Lower lobe of right lung (tissue), 2 donors: ENCODE data around the gene GRIN1. TPM values are rescaled to one million over a fixed set of nuclear protein-coding genes. Genes with fewer than 3 reads are reported as not detected.

Source experiments
- ATAC-seq, 2 donors: fragments of 200-7000 bp; cut with Tn5 transposase; one replicate each; pipeline ENCODE4 v1.9.1; 2020 to 2022; ENCODE audit warnings: mild to moderate bottlenecking in 2 of 2, moderate library complexity in 2 of 2
- DNase-seq: peaks from one replicate; pipeline ENCODE4 v3.0.0-alpha.2; 2020
- H3K27ac ChIP-seq: fragments of 200-600 bp; one replicate; pipeline ENCODE4 v1.8.0; 2022
- H3K27me3 ChIP-seq: fragments of 200-600 bp; one replicate; pipeline ENCODE4 v1.8.0; 2022; ENCODE audit warnings: low read depth
- H3K36me3 ChIP-seq: fragments of 200-600 bp; one replicate; pipeline ENCODE4 v1.8.0; 2022; ENCODE audit warnings: mild to moderate bottlenecking
- H3K4me1 ChIP-seq: fragments of 200-600 bp; one replicate; pipeline ENCODE4 v1.8.0; 2022
- H3K4me3 ChIP-seq: fragments of 200-600 bp; one replicate; pipeline ENCODE4 v1.8.0; 2022; ENCODE audit warnings: mild to moderate bottlenecking
- H3K9me3 ChIP-seq: fragments of 200-600 bp; one replicate; pipeline ENCODE4 v1.8.0; 2022
- intact Hi-C: fragments of 100-400 bp; cut with DNase I; formaldehyde crosslinking; loops from one replicate; pipeline ENCODE4 v1.11.0; 2022
- total RNA-seq: library from RNA; stranded (reverse); fragmentation: NEBNext Ultra II Directional; extraction: Animal tissue kit (Norgen Biotek cat#: 25700); gene quantifications from one replicate; pipeline ENCODE4 v1.2.1, GENCODE V29; 2021
- TF ChIP-seq, protein P1 (sequence below): fragments of 200-600 bp; IDR thresholded peaks from one replicate; pipeline ENCODE4 v1.8.0; 2022; ENCODE audit warnings: antibody characterized with exemption, mild to moderate bottlenecking
- donor health status: DM: no; HTN: yes; CAD: no; lungs with severe emphysema.

Gene GRIN1
- total RNA-seq, 1 donor from 2014 or later: 0.92 TPM

DNA sequence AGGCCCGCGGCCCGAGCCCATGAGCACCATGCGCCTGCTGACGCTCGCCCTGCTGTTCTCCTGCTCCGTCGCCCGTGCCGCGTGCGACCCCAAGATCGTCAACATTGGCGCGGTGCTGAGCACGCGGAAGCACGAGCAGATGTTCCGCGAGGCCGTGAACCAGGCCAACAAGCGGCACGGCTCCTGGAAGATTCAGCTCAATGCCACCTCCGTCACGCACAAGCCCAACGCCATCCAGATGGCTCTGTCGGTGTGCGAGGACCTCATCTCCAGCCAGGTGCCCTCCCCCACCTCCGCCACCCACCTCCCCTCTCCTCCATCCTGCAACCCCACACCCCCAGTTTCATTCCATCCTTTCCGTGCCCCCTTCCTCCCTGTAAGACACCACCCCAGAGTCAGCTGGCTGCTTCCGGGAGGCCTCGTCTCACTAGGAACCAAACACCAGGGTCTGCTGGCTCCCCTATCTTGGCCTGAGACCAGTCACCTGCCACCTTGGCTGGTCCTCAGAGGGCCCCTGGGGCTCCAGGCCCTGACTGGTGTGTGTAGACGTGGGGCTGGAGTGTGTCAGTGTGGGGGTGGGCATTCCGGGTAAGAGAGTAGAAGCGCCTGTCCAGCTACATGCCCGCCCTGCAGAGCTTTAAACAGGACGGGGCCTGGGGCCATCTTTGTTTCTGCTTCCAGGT lies 655 bp downstream of the GRIN1 start:
- H3K27ac ChIP-seq: no peak overlapping the region
- peaks cover 89% of the 10 kb centered on the region for H3K27me3 ChIP-seq
- no peaks in the 10 kb centered on the region for H3K9me3 ChIP-seq
- intact Hi-C loops: no loop called here
- DNase-seq (no peak), ATAC-seq (no peak)
- peaks cover 6% of the 10 kb centered on the region for H3K4me1 ChIP-seq
- no peak overlapping the region for H3K4me3 ChIP-seq
- TF ChIP-seq, protein P1, sequence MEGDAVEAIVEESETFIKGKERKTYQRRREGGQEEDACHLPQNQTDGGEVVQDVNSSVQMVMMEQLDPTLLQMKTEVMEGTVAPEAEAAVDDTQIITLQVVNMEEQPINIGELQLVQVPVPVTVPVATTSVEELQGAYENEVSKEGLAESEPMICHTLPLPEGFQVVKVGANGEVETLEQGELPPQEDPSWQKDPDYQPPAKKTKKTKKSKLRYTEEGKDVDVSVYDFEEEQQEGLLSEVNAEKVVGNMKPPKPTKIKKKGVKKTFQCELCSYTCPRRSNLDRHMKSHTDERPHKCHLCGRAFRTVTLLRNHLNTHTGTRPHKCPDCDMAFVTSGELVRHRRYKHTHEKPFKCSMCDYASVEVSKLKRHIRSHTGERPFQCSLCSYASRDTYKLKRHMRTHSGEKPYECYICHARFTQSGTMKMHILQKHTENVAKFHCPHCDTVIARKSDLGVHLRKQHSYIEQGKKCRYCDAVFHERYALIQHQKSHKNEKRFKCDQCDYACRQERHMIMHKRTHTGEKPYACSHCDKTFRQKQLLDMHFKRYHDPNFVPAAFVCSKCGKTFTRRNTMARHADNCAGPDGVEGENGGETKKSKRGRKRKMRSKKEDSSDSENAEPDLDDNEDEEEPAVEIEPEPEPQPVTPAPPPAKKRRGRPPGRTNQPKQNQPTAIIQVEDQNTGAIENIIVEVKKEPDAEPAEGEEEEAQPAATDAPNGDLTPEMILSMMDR: no peak
- no peaks in the 10 kb centered on the region for H3K36me3 ChIP-seq

GRCh38 chr9:137140151-137141012 lies 1.4 kb downstream of the GRIN1 start:
- peaks cover 84% of the 10 kb centered on the region for H3K27me3 ChIP-seq
- no peak for ATAC-seq
- TF ChIP-seq, protein P1: no peak

DNA sequence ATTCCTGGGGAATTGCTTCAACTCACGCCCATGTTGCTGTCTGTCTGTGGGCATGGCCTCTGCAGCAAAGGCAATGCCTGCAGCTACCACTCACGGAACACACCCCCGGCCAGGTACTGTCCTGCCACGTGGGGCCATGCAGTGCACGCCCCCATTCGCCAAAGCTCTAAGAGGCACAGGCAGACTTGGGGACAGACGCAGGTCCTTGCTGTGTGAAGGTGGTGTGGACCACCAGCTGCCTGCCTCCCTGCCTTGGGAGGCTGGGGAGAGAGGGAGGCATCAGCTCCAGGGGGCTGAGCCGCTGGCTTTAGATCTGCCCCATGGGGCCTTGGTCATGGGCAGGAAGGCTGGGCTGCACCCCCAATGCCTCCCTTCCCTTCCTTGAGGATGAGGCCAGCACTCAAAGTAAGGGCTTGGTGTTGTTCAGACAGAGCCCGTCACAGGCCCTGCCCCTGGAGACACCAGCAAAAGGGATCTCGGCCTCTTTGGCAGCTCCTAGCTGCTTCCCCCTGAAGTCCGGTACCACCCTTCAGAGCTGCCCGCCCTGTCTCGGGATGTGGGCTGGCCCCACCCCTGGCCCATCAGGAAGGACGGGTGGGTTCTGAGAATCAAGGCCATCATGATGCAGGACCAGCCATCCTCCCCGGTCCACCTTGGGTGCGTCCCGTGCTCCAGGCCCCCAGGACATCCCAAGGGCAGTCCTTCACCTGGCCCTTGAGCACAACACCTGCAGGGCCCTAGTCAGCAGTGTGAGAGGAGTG lies 2.3 kb downstream of the GRIN1 start:
- H3K27ac ChIP-seq: no peak overlapping the region
- H3K4me1 ChIP-seq: peaks cover 6% of the 10 kb centered on the region
- no peak for ATAC-seq
- no peak overlapping the region for H3K4me3 ChIP-seq
- H3K36me3 ChIP-seq: no peaks in the 10 kb centered on the region
- TF ChIP-seq, protein P1: no peak
- intact Hi-C loops: no loop called here
- H3K27me3 ChIP-seq: peaks cover 83% of the 10 kb centered on the region
- DNase-seq: no peak
- H3K9me3 ChIP-seq: no peaks in the 10 kb centered on the region

More at GRCh38 chr9:137140151-137141012, 1.4 kb downstream of the GRIN1 start:
- Histone ChIP-seq H3K4me3 (no peak overlapping the region), H3K27ac (no peak overlapping the region), H3K36me3 (no peaks in the 10 kb centered on the region), H3K4me1 (peaks cover 6% of the 10 kb centered on the region), H3K9me3 (no peaks in the 10 kb centered on the region)
- intact Hi-C loops: no loop called here
- DNase-seq: no peak

GRCh38 chr9:137141976-137142936 lies 3.3 kb downstream of the GRIN1 start:
- no peak for ATAC-seq
- TF ChIP-seq, protein P1: no peak
- Histone ChIP-seq H3K4me1 (peaks cover 6% of the 10 kb centered on the region), H3K27me3 (peaks cover 81% of the 10 kb centered on the region), H3K27ac (no peak overlapping the region), H3K4me3 (no peak overlapping the region), H3K36me3 (no peaks in the 10 kb centered on the region), H3K9me3 (no peaks in the 10 kb centered on the region)
- intact Hi-C loops: no loop called here
- DNase-seq: no peak
